Stomach (tissue), 4 donors: ENCODE data around the gene DISC1.

Experiments
- EP300 ChIP-seq: sonication (generic); formaldehyde crosslinking; IDR thresholded peaks from one replicate; pipeline ENCODE4 v1.6.1; 2017; ENCODE audit warnings: antibody characterized with exemption
- POLR2AphosphoS5 ChIP-seq, 3 donors: sonication (generic); formaldehyde crosslinking; IDR thresholded peaks; one replicate each; pipeline ENCODE4 v1.6.1; 2016; ENCODE audit warnings: antibody characterized with exemption in 3 of 3
- TF ChIP-seq, protein P1 (sequence below), 7 experiments: fragments of 450-650 bp in 4 of 7; fragments of 200-600 bp in 3 of 7; sonication (generic) in 3 of 7; IDR thresholded peaks; one replicate each; pipeline ENCODE4 v1.5.1; 2016 to 2019; ENCODE audit warnings: antibody characterized with exemption in 7 of 7, control low read depth in 2 of 7, mild to moderate bottlenecking in 1 of 7

DNA sequence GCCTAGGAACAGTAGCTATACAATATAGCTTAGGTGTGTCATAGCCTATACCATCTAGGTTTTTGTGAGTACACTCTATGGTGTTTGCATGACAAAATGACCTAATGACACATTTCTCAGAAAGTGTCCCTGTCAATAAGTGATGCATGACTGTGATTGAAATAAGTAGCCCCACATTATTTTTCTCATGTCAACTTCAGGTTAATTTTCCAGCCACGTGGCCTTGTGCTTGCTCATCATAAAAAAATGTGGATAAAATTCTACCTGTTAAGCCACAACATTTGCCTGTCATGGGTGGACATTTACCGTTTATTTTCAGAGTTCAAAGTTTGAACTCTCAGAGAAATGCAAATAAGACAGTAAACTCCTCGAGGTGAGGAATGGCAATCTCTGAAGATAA lies 5.5 kb downstream of the DISC1 start:
- TF ChIP-seq, protein P1, sequence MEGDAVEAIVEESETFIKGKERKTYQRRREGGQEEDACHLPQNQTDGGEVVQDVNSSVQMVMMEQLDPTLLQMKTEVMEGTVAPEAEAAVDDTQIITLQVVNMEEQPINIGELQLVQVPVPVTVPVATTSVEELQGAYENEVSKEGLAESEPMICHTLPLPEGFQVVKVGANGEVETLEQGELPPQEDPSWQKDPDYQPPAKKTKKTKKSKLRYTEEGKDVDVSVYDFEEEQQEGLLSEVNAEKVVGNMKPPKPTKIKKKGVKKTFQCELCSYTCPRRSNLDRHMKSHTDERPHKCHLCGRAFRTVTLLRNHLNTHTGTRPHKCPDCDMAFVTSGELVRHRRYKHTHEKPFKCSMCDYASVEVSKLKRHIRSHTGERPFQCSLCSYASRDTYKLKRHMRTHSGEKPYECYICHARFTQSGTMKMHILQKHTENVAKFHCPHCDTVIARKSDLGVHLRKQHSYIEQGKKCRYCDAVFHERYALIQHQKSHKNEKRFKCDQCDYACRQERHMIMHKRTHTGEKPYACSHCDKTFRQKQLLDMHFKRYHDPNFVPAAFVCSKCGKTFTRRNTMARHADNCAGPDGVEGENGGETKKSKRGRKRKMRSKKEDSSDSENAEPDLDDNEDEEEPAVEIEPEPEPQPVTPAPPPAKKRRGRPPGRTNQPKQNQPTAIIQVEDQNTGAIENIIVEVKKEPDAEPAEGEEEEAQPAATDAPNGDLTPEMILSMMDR (IDR thresholded peaks at IDR 0.05), result no peak
- no peak for TF ChIP-seq EP300
- no peak for TF ChIP-seq POLR2AphosphoS5 (IDR thresholded peaks at IDR 0.05)
